ENCODE results near the gene GSDMA.
A peak's percentile ranks its signal among the peaks of the same experiment; 100 is the strongest.

The GSDMA gene

GRCh38 chr17:39963829-39964228, 1.0 kb downstream of the GSDMA start:
- no peak for DNase-seq

GRCh38 chr17:39965017-39965699, 2.4 kb downstream of the GSDMA start:
- no peak for DNase-seq

- DNase-seq, result no peak
These were observed 4.0 kb downstream of the GSDMA start for GRCh38 chr17:39966771-39967170.

GRCh38 chr17:39968761-39969160, 6.0 kb downstream of the GSDMA start:
- no peak for DNase-seq

- DNase-seq, result no peak
These were observed 6.6 kb downstream of the GSDMA start for GRCh38 chr17:39969375-39969774.

GRCh38 chr17:39970157-39970692, 7.4 kb downstream of the GSDMA start:
- no peak for DNase-seq

GRCh38 chr17:39971076-39971603, 8.3 kb downstream of the GSDMA start:
- no peak for DNase-seq

- no peak for DNase-seq
These were observed 9.5 kb downstream of the GSDMA start for GRCh38 chr17:39972271-39972670.

- no peak for DNase-seq
These were observed 10.7 kb downstream of the GSDMA start for GRCh38 chr17:39973496-39973895.

- no peak for DNase-seq
These were observed 11.6 kb downstream of the GSDMA start for GRCh38 chr17:39974433-39974832.

GRCh38 chr17:39975801-39976200, 13.0 kb downstream of the GSDMA start:
- DNase-seq, result no peak

GRCh38 chr17:39979016-39979670, 16.3 kb downstream of the GSDMA start:
- DNase-seq, result no peak

- DNase-seq, result no peak
These were observed 17.1 kb downstream of the GSDMA start for GRCh38 chr17:39979893-39980350.

GRCh38 chr17:39980351-39981206, 17.8 kb downstream of the GSDMA start, which contains the start of gene PSMD3:
Gene PSMD3 (plus strand): TSS chr17:39980807. CDS start chr17:39980971, 164 bp downstream.
- peak; percentile 100 for DNase-seq

GRCh38 chr17:39981207-39981741, 18.5 kb downstream of the GSDMA start:
- no peak for DNase-seq

- DNase-seq, result no peak
These were observed 19.1 kb downstream of the GSDMA start for GRCh38 chr17:39981766-39982375.

GRCh38 chr17:39988206-39988810, 25.5 kb downstream of the GSDMA start:
- no peak for DNase-seq

- DNase-seq, result no peak
These were observed 31.6 kb downstream of the GSDMA start for GRCh38 chr17:39994448-39994847.

- no peak for DNase-seq
These were observed 32.6 kb downstream of the GSDMA start for GRCh38 chr17:39995438-39995837.

- DNase-seq, result no peak
These were observed 33.4 kb downstream of the GSDMA start for GRCh38 chr17:39996162-39996561.

GRCh38 chr17:39996800-39997199, 34.0 kb downstream of the GSDMA start:
- no peak for DNase-seq

GRCh38 chr17:39997543-39997942, 34.7 kb downstream of the GSDMA start:
- DNase-seq, result no peak

All from femur (tissue), 1 donor.